Calu3 (cell line): ENCODE data around the gene SLC66A3. TPM values are rescaled to one million over a fixed set of nuclear protein-coding genes. Genes with fewer than 3 reads are reported as not detected.

Source experiments
- BruUV-seq: library from RNA; stranded (reverse); fragments of 400-500 nt; replicated peaks from 2 replicates; lab custom pipeline; 2021; lab: Mats Ljungman, UMichigan
- CTCF ChIA-PET: fragments of 300-600 bp; sonication (Branson Sonifier 250); formaldehyde crosslinking; loops from one replicate; lab custom pipeline; 2022; ENCODE audit warnings: antibody characterized with exemption; lab: Charles Lee
- DNase-seq: peaks from one replicate; pipeline ENCODE4 v3.0.0; 2022
- H3K27ac Mint-ChIP-seq: one replicate; pipeline ENCODE4 v1.8.0; 2022; ENCODE audit warnings: mixed read lengths; ENCODE audit not compliant: unreplicated experiment
- H3K27me3 Mint-ChIP-seq: one replicate; pipeline ENCODE4 v1.8.0; 2022; ENCODE audit warnings: mixed read lengths; ENCODE audit not compliant: unreplicated experiment
- H3K36me3 Mint-ChIP-seq: one replicate; pipeline ENCODE4 v1.8.0; 2022; ENCODE audit warnings: mild to moderate bottlenecking, moderate library complexity, mixed read lengths; ENCODE audit not compliant: insufficient read depth, unreplicated experiment
- H3K4me1 Mint-ChIP-seq: one replicate; pipeline ENCODE4 v1.8.0; 2022; ENCODE audit warnings: mild to moderate bottlenecking, low read depth, mixed read lengths; ENCODE audit not compliant: unreplicated experiment
- H3K4me3 Mint-ChIP-seq: one replicate; pipeline ENCODE4 v1.8.0; 2022; ENCODE audit warnings: mild to moderate bottlenecking, low read depth, moderate library complexity, mixed read lengths; ENCODE audit not compliant: unreplicated experiment
- H3K9me3 Mint-ChIP-seq: one replicate; pipeline ENCODE4 v1.8.0; 2022; ENCODE audit warnings: low read depth, mixed read lengths; ENCODE audit not compliant: unreplicated experiment
- intact Hi-C: fragments of 100-400 bp; cut with micrococcal nuclease; formaldehyde crosslinking; loops from one replicate; pipeline ENCODE4 v1.10.0; 2022; ENCODE audit not compliant: unreplicated experiment
- total RNA-seq: library from RNA; stranded (reverse); gene quantifications from 2 replicates; pipeline ENCODE4 v1.2.3, GENCODE V29; 2022
- TF ChIP-seq, protein P1 (sequence below): fragments of 200-600 bp; IDR thresholded peaks from one replicate; pipeline ENCODE4 v1.8.0; 2022; ENCODE audit warnings: antibody characterized with exemption; ENCODE audit not compliant: unreplicated experiment

SLC66A3 gene
- total RNA-seq, 1 experiment from 2014 or later, result 13.5 TPM

GRCh38 chr2:11212645-11213044 is 57.4 kb downstream of the SLC66A3 start:
- CTCF ChIA-PET, result interaction anchor here (0.5 kb wide), 1 partner anchor 54 kb away, joined by 7 read pairs; no protein-coding TSS in a partner anchor
- TF ChIP-seq, protein P1, sequence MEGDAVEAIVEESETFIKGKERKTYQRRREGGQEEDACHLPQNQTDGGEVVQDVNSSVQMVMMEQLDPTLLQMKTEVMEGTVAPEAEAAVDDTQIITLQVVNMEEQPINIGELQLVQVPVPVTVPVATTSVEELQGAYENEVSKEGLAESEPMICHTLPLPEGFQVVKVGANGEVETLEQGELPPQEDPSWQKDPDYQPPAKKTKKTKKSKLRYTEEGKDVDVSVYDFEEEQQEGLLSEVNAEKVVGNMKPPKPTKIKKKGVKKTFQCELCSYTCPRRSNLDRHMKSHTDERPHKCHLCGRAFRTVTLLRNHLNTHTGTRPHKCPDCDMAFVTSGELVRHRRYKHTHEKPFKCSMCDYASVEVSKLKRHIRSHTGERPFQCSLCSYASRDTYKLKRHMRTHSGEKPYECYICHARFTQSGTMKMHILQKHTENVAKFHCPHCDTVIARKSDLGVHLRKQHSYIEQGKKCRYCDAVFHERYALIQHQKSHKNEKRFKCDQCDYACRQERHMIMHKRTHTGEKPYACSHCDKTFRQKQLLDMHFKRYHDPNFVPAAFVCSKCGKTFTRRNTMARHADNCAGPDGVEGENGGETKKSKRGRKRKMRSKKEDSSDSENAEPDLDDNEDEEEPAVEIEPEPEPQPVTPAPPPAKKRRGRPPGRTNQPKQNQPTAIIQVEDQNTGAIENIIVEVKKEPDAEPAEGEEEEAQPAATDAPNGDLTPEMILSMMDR, result no peak
- no TSS peak for BruUV-seq
- Mint-ChIP-seq H3K27ac (no peak overlapping the region), H3K4me3 (no peak overlapping the region), H3K9me3 (no peaks in the 10 kb centered on the region), H3K36me3 (no peaks in the 10 kb centered on the region), H3K4me1 (no peaks in the 10 kb centered on the region), H3K27me3 (no peaks in the 10 kb centered on the region)
- no peak for DNase-seq
- intact Hi-C loops, result no loop called here

DNA sequence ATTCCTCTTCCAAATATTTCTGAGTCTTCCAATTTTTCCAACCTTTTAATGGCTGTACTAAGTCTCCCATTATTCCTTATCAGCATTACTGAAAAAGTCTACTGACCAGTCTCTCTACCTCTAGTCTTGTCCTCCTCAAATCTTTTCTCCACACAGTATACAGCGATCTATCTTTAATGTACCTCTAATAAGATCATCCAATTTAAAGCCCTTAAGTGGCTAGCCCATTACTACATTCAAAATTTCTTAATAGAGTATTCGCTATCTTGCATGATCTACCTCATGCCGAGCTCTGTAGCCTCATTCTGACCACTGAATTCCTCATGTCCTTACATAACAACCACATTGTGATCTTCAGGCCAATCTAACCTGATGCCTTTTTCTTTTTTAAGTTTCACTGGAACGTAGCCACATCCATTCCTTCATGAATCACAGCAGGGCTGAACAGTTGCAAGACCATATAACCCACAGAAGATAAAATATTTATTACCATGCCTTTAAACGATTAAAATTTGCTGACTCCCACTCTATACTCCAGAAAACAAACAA is 57.9 kb downstream of the SLC66A3 start:
- CTCF ChIA-PET, result no interaction called here
- TF ChIP-seq, protein P1, result no peak
- DNase-seq, result no peak
- Mint-ChIP-seq H3K27ac (no peak overlapping the region), H3K36me3 (no peaks in the 10 kb centered on the region), H3K27me3 (no peaks in the 10 kb centered on the region), H3K4me1 (no peaks in the 10 kb centered on the region), H3K9me3 (no peaks in the 10 kb centered on the region), H3K4me3 (no peak overlapping the region)
- intact Hi-C loops, result no loop called here
- BruUV-seq, result no TSS peak

DNA sequence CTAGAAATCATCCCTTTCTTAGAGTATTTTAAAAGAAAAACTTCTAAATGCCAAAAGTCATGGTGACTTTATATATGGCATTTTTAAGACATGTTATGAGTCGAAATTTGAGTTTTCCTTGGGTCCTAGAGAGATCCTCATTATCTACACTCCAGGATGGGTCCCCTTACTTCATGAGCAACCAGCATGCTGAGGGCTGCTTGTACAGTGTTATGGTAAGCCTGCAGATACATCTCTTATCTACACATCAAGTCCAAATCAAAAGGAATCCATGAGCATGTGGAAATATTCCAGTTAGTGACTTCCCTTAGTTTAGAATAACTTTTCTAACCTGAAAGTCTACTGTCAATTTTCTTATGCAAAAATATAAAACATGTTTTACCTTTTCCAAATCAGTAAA is 58.7 kb downstream of the SLC66A3 start:
- intact Hi-C loops, result no loop called here
- no peak overlapping the region for H3K4me3 Mint-ChIP-seq
- TF ChIP-seq, protein P1, result no peak
- DNase-seq, result no peak
- no peaks in the 10 kb centered on the region for H3K9me3 Mint-ChIP-seq
- CTCF ChIA-PET, result no interaction called here
- no peak overlapping the region for H3K27ac Mint-ChIP-seq
- no TSS peak for BruUV-seq
- no peaks in the 10 kb centered on the region for H3K27me3 Mint-ChIP-seq
- no peaks in the 10 kb centered on the region for H3K36me3 Mint-ChIP-seq
- H3K4me1 Mint-ChIP-seq, result no peaks in the 10 kb centered on the region

- intact Hi-C loops, result no loop called here
Observed at GRCh38 chr2:11214770-11215169, 59.5 kb downstream of the SLC66A3 start.

More at GRCh38 chr2:11214770-11215169, 59.5 kb downstream of the SLC66A3 start:
- TF ChIP-seq, protein P1, result no peak
- Mint-ChIP-seq H3K27ac (no peak overlapping the region), H3K27me3 (no peaks in the 10 kb centered on the region), H3K4me3 (no peak overlapping the region), H3K4me1 (no peaks in the 10 kb centered on the region), H3K9me3 (no peaks in the 10 kb centered on the region), H3K36me3 (no peaks in the 10 kb centered on the region)
- CTCF ChIA-PET, result no interaction called here
- DNase-seq, result no peak
- no TSS peak for BruUV-seq
